IPS DF 6.9 (cell line): Measurements from ENCODE around the gene RPA1.

Experiments
- DNase-seq: peaks from one replicate; pipeline ENCODE4 v3.0.0-alpha.2; 2013; ENCODE audit warnings: low read depth, low spot score
- H3K27ac ChIP-seq: one replicate; pipeline ENCODE4 v1.5.1; 2013; ENCODE audit warnings: low read length, control low read depth
- H3K27me3 ChIP-seq: 2 replicates; pipeline ENCODE4 v1.6.1; 2013; ENCODE audit warnings: mild to moderate bottlenecking, low read length; ENCODE audit not compliant: control insufficient read depth, insufficient read depth
- H3K36me3 ChIP-seq: 2 replicates; pipeline ENCODE4 v1.6.1; 2013; ENCODE audit warnings: low read length; ENCODE audit not compliant: control insufficient read depth, insufficient read depth
- H3K4me1 ChIP-seq: 2 replicates; pipeline ENCODE4 v1.6.1; 2013; ENCODE audit warnings: low read length; ENCODE audit not compliant: control insufficient read depth, insufficient read depth
- H3K4me3 ChIP-seq: 2 replicates; pipeline ENCODE4 v1.5.1; 2013; ENCODE audit warnings: mild to moderate bottlenecking, low read length
- H3K9me3 ChIP-seq: 2 replicates; pipeline ENCODE4 v1.6.1; 2013; ENCODE audit warnings: low read length, inconsistent platforms; ENCODE audit not compliant: control insufficient read depth, insufficient read depth
- WGBS: extraction: QIAGEN DNeasy Blood & Tissue Kit; methylation state at CpG from one replicate; pipeline ENCODE4 v1.1.7; 2013; ENCODE audit warnings: mixed read lengths, missing lambda C conversion rate; ENCODE audit not compliant: insufficient read length, insufficient coverage; 5-methylcytosine and 5-hydroxymethylcytosine counted together

Gene RPA1

GRCh38 chr17:1829592-1830257 is at the start of gene RPA1, which contains the start of gene SMYD4:
Gene RPA1, plus strand, starts transcription at chr17:1830005. Its CDS starts 89 bp downstream, at chr17:1830094.
Gene SMYD4, minus strand, starts transcription at chr17:1829902. Its CDS starts 1,908 bp downstream, at chr17:1827994.
- H3K36me3 ChIP-seq = peaks cover 7% of the 10 kb centered on the region; the same call in 1 of the 2 replicates
- DNase-seq = peak; percentile 47
- H3K27ac ChIP-seq = no peak within 1 kb of the TSS
- WGBS = no CpG with 5 or more reads among the region's 83 CpGs
- no peaks in the 10 kb centered on the region for H3K9me3 ChIP-seq
- H3K4me1 ChIP-seq = no peaks in the 10 kb centered on the region
- peak within 1 kb of the TSS; percentile 95 for H3K4me3 ChIP-seq
- H3K27me3 ChIP-seq = no peaks in the 10 kb centered on the region

GRCh38 chr17:1782171-1782567 is 47.6 kb upstream of the RPA1 start:
- no peaks in the 10 kb centered on the region for H3K4me1 ChIP-seq
- no CpG with 5 or more reads among the region's 6 CpGs for WGBS
- H3K27ac ChIP-seq = no peak overlapping the region
- peaks cover 21% of the 10 kb centered on the region; the same call in 1 of the 2 replicates for H3K36me3 ChIP-seq
- no peaks in the 10 kb centered on the region for H3K9me3 ChIP-seq
- H3K4me3 ChIP-seq = no peak overlapping the region
- H3K27me3 ChIP-seq = no peaks in the 10 kb centered on the region
- no peak for DNase-seq

- Histone ChIP-seq H3K27me3 (no peaks in the 10 kb centered on the region), H3K9me3 (no peaks in the 10 kb centered on the region), H3K36me3 (peaks cover 24% of the 10 kb centered on the region; the same call in 1 of the 2 replicates), H3K27ac (no peak overlapping the region), H3K4me1 (no peaks in the 10 kb centered on the region), H3K4me3 (no peak overlapping the region)
- no peak for DNase-seq
- WGBS = no CpG with 5 or more reads among the region's 19 CpGs
Measured at GRCh38 chr17:1783271-1783670, 46.5 kb upstream of the RPA1 start.

GRCh38 chr17:1783834-1784611 is 45.8 kb upstream of the RPA1 start:
- H3K9me3 ChIP-seq = no peaks in the 10 kb centered on the region
- no peaks in the 10 kb centered on the region for H3K4me1 ChIP-seq
- no peaks in the 10 kb centered on the region for H3K27me3 ChIP-seq
- no peak for DNase-seq
- WGBS = no CpG with 5 or more reads among the region's 16 CpGs
- no peak overlapping the region for H3K27ac ChIP-seq
- no peak overlapping the region for H3K4me3 ChIP-seq
- H3K36me3 ChIP-seq = peaks cover 24% of the 10 kb centered on the region; the same call in 1 of the 2 replicates

- Histone ChIP-seq H3K4me3 (no peak overlapping the region), H3K9me3 (no peaks in the 10 kb centered on the region), H3K27ac (no peak overlapping the region), H3K36me3 (peaks cover 24% of the 10 kb centered on the region; the same call in 1 of the 2 replicates), H3K4me1 (no peaks in the 10 kb centered on the region), H3K27me3 (no peaks in the 10 kb centered on the region)
- no peak for DNase-seq
- no CpG with 5 or more reads among the region's 4 CpGs for WGBS
Measured at GRCh38 chr17:1785930-1786329, 43.9 kb upstream of the RPA1 start.

- Histone ChIP-seq H3K9me3 (no peaks in the 10 kb centered on the region), H3K4me1 (no peaks in the 10 kb centered on the region), H3K36me3 (peaks cover 19% of the 10 kb centered on the region; the same call in 1 of the 2 replicates), H3K27ac (no peak overlapping the region), H3K4me3 (no peak overlapping the region), H3K27me3 (no peaks in the 10 kb centered on the region)
- no CpG with 5 or more reads among the region's 7 CpGs for WGBS
- no peak for DNase-seq
Measured at GRCh38 chr17:1786708-1787107, 43.1 kb upstream of the RPA1 start.

- DNase-seq = no peak
- no peaks in the 10 kb centered on the region for H3K27me3 ChIP-seq
- H3K27ac ChIP-seq = no peak overlapping the region
- H3K4me1 ChIP-seq = no peaks in the 10 kb centered on the region
- H3K36me3 ChIP-seq = peaks cover 17% of the 10 kb centered on the region; the same call in 1 of the 2 replicates
- no CpG with 5 or more reads among the region's 16 CpGs for WGBS
- no peak overlapping the region for H3K4me3 ChIP-seq
- H3K9me3 ChIP-seq = no peaks in the 10 kb centered on the region
Measured at GRCh38 chr17:1787301-1787902, 42.4 kb upstream of the RPA1 start.

- H3K4me3 ChIP-seq = no peak overlapping the region
- DNase-seq = no peak
- H3K27ac ChIP-seq = no peak overlapping the region
- H3K9me3 ChIP-seq = no peaks in the 10 kb centered on the region
- no CpG with 5 or more reads among the region's 5 CpGs for WGBS
- H3K36me3 ChIP-seq = peaks cover 11% of the 10 kb centered on the region; the same call in 1 of the 2 replicates
- no peaks in the 10 kb centered on the region for H3K27me3 ChIP-seq
- no peaks in the 10 kb centered on the region for H3K4me1 ChIP-seq
Measured at GRCh38 chr17:1789936-1790335, 39.9 kb upstream of the RPA1 start.

GRCh38 chr17:1792495-1793446 is 37.0 kb upstream of the RPA1 start:
- Histone ChIP-seq H3K4me3 (no peak overlapping the region), H3K27me3 (no peaks in the 10 kb centered on the region), H3K27ac (no peak overlapping the region), H3K9me3 (no peaks in the 10 kb centered on the region), H3K4me1 (no peaks in the 10 kb centered on the region), H3K36me3 (no peaks in the 10 kb centered on the region)
- DNase-seq = no peak
- no CpG with 5 or more reads among the region's 23 CpGs for WGBS
